GM18867 (cell line): ENCODE data around the gene SAFB2.

Experiments
- ATAC-seq: cut with Tn5 transposase; IDR thresholded peaks from one replicate; pipeline ENCODE4 v1.9.1; 2021; ENCODE audit warnings: mild to moderate bottlenecking, moderate library complexity; ENCODE audit not compliant: unreplicated experiment

Gene SAFB2

GRCh38 chr19:5585461-5586299 is 36.9 kb downstream of the SAFB2 start:
- no peak for ATAC-seq

- no peak for ATAC-seq
Observed at GRCh38 chr19:5580161-5580571, 42.4 kb downstream of the SAFB2 start.

GRCh38 chr19:5579697-5580096 is 42.9 kb downstream of the SAFB2 start:
- ATAC-seq: no peak

- no peak for ATAC-seq
Observed at GRCh38 chr19:5579286-5579685, 43.3 kb downstream of the SAFB2 start.

- no peak for ATAC-seq
Observed at GRCh38 chr19:5578097-5578846, 44.3 kb downstream of the SAFB2 start.

- ATAC-seq: no peak
Observed at GRCh38 chr19:5575590-5575989, 47.0 kb downstream of the SAFB2 start.

GRCh38 chr19:5572556-5573286 is 49.9 kb downstream of the SAFB2 start:
- ATAC-seq: no peak

GRCh38 chr19:5571777-5572176 is 50.8 kb downstream of the SAFB2 start:
- no peak for ATAC-seq

- ATAC-seq: no peak
Observed at GRCh38 chr19:5567970-5568407, 54.6 kb downstream of the SAFB2 start.

- no peak for ATAC-seq
Observed at GRCh38 chr19:5567360-5567969, 55.1 kb downstream of the SAFB2 start, which contains the start of gene TINCR. TINCR (minus strand) TSS chr19:5567953.

- no peak for ATAC-seq
Observed at GRCh38 chr19:5564930-5565329, 57.6 kb downstream of the SAFB2 start.

- ATAC-seq: no peak
Observed at GRCh38 chr19:5563935-5564612, 58.5 kb downstream of the SAFB2 start.

- ATAC-seq: no peak
Observed at GRCh38 chr19:5563008-5563431, 59.6 kb downstream of the SAFB2 start.

- no peak for ATAC-seq
Observed at GRCh38 chr19:5562280-5562679, 60.3 kb downstream of the SAFB2 start.

- ATAC-seq: no peak
Observed at GRCh38 chr19:5561559-5561958, 61.0 kb downstream of the SAFB2 start.

GRCh38 chr19:5560156-5560555 is 62.4 kb downstream of the SAFB2 start:
- ATAC-seq: no peak

GRCh38 chr19:5559804-5560133 is 62.8 kb downstream of the SAFB2 start:
- ATAC-seq: no peak

- no peak for ATAC-seq
Observed at GRCh38 chr19:5558101-5558621, 64.4 kb downstream of the SAFB2 start.

- no peak for ATAC-seq
Observed at GRCh38 chr19:5557691-5558090, 64.9 kb downstream of the SAFB2 start.

- no peak for ATAC-seq
Observed at GRCh38 chr19:5554828-5555227, 67.7 kb downstream of the SAFB2 start.
